Left forelimb (tissue), 1 donor: ENCODE measurements around the gene CPEB4.

ENCODE experiments used
- DNase-seq: peaks from one replicate; pipeline ENCODE4 v3.0.0-alpha.2; 2018; ENCODE audit warnings: low spot score

Gene CPEB4

DNA sequence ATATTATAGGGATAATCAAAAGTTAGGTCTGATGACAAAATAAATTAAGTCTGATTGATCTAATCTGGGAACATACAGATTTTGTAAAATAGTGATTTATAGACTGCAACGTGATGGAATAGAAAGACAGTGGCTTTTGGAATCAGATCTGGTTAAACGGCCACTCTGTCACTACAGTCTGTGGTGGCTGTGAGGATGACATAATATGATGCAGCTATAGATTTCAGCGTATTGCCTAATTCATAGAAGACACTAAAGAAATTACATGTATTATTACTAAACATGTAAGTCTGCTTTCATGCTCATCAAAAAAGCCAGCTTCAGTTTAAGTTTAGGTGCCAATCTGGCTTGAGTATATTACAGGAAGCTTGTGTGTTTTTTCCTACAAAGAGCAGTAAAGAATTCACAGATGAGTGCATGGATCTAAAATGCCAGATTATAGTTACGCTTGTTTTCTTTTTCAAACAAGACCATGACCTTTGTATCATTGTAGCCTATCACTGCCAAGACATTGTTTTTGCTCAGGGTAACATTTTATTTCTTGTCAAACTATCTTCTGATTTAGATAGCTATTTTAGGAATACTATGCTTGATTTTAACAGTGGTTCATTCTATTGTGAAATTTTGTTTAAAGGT, 25.7 kb downstream of the CPEB4 start:
- DNase-seq: no peak

DNA sequence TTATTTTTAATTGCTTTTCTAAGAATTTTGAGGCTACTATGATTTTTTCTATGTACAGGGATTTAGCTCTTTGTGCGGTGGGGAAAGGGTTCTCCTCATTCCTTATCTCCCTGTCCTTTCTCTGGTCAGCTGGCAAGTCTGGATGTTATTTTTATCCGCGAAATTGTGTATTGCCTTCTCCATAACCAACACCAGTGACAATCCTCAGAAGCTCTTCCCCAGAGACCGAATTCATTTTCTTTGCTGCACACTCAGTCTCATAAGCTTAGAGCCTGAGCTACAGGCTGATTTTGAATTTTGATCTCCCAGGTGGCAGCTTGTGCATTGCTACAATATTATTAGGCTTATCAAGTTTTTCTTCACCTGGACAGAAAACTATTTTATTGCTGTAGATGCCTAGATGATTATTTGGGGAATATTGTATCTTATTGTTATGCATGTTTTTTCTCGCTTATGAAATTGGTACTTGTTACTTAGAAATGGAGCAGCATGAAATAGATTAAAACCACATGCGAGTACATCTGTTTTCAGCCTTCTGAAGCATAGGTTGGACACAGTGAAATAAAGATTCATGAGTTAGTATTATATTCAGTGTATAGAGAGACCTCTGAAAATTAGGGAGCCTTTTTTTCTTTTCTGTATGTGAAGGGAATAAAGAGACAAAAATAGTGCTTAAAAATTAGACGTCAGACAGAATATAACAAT, 27.3 kb downstream of the CPEB4 start:
- no peak for DNase-seq

DNA sequence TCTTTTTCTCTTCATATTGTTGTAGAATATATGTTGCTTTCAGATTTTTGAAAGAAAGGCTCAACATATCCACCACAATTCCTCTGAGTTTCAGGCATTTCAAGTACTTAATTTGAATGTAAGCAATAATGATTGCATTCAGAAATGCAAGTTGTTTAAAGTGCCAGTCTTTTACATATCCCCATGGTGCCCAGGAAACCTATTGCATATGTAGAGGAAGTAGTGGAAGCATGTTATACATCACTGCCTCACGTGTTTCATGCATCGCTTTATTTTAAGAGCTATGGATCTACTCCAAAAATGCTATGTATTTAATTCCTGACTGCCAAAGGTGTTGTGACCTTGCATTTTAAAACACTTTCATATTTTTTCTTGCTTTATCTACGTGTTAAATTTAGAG, 28.1 kb downstream of the CPEB4 start:
- DNase-seq: no peak

DNA sequence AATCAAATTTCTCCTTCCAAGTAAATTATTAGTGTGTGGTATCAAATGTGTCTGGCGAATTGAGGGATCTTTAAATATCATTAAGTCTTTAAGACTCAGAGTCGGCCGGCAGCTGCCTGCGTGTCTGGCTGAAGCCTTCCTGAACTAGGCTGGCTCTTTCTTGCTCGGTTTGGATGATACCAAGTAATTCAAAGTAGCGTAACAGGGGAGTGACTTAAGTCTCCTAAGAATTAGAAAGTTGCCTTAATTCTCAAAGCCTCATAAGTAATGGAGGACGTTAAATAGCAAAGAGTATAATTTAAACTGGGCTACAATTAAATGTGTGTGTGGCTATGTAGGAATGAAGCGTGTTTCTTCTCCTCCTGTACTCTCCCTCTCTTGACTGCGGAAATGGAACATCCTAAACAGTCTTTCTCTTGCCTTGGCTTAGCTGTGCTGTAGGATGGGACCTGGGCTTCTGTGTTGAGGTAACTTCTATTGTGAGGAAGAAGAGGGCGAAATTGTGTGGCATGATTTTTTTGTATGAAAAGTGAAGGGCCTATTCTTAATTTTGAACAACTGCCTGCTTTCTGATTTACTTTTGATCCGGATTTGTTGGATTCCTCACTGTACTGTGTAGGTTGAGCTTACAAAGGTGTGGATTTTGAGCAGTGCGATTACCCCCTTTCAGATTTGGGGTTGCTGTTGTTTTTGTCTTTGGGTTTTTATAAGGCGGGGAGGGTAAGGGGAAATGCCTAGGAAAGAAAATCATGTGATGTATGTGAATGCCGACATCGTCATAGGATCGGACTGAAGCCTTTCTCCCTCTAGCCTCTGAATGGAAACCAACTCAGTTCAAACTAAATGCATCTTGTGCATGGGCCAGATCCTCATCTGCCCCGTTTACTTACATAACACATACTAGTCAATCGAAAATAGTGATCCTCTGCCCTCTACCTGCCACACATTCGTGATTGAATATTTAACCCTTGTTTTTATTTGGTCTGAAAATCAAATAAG, 29.9 kb downstream of the CPEB4 start:
- DNase-seq: no peak

DNA sequence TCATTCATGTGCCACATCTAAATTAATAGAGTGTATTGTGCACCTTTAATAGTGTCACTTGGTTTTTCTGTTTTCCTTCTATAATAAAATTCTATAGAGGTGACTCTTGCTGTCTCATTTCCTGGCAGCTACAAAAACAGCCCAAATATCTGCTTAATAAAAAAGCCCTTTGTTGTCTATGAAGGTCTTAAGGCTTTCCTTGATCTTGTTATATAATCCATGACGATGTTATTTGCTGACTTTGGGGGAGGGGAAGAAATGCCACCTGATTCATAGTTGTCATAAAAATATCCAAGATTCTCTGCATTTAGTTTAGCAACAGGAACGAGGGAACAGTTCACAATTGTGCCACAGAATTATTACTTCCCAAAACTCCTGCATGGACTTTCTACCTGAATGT, 31.3 kb downstream of the CPEB4 start:
- no peak for DNase-seq

DNA sequence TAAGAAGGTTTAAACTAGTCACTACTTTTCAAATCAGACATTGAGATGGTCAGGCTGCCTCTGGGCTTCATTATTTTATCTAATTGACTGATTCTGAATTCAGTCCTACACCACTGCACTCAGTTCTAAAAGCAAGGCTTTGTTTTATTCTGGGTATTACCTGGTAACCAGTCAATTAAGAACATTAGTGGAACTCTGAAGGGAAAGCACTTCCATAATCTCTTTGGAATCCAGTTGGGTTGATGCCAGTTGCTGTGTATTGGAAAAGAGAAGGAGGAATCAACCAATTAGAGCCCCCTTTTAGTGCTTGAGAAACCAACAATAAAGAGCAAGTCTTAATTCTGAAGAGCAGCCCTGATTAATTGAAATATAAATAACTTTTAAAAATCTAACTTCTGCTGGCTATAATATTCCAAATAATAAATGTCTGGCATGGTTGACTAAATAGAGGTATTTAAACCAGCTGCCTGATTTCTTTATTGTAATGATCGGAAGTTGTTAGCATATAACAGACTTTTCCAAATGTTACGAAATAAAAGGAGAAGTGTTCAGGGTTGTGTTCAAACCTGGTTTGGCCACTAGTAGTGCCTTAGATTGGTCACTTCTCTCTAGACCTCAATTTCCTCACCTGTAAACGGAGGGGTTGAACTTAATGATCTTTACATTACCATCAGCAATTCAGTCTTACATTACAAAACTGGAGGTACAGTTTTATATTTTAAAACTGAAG, 32.0 kb downstream of the CPEB4 start:
- DNase-seq: no peak

DNA sequence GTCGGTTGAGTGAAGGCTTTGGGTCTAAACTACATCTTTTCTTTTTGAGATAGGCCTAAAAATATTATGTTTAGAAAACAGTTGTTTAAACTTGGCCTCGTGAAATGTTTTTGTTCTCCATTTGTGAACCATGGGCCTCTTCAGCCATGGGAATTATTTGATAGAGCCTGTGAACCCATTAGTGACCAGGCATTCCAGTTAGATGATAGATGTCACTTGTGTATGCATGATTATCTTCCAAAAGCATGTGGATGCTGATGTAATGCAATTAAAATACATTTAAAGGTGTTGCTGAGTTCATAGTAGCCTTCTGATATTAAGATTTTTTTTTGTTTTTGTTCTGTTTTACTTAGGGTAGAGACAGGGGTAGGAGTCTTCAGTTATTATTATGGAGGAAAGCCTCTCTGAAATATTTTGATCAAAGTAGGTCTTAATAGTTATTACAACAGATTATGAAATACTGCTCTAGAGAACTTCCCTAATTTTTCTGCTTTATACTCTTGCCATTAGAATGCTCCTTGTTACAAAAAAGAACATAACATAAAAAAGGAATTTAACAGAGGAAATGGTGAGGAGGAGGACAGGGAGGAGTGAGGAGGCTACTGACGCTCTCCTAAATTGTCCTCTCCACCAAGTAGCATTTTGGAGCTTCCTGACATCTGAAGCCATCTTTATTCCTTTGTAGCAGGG, 32.9 kb downstream of the CPEB4 start:
- no peak for DNase-seq

DNA sequence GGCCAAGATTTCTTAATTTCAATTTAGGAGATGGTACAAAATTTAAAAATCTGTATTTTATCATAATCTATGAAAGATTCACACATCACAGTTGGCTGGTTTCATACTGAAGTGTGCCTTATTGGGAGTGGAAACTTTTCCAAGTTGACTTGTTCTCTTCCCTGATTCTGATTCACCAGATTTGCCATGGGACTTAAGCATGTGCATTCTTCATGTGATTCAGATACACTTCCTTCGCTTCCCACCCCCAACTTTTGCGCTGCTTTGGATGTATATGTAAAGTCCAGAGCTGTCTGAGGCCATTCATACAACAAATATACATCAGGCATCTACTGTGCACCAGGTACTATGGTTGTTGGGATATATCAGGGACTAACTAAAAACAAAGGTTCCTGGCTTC, 34.4 kb downstream of the CPEB4 start:
- no peak for DNase-seq

DNA sequence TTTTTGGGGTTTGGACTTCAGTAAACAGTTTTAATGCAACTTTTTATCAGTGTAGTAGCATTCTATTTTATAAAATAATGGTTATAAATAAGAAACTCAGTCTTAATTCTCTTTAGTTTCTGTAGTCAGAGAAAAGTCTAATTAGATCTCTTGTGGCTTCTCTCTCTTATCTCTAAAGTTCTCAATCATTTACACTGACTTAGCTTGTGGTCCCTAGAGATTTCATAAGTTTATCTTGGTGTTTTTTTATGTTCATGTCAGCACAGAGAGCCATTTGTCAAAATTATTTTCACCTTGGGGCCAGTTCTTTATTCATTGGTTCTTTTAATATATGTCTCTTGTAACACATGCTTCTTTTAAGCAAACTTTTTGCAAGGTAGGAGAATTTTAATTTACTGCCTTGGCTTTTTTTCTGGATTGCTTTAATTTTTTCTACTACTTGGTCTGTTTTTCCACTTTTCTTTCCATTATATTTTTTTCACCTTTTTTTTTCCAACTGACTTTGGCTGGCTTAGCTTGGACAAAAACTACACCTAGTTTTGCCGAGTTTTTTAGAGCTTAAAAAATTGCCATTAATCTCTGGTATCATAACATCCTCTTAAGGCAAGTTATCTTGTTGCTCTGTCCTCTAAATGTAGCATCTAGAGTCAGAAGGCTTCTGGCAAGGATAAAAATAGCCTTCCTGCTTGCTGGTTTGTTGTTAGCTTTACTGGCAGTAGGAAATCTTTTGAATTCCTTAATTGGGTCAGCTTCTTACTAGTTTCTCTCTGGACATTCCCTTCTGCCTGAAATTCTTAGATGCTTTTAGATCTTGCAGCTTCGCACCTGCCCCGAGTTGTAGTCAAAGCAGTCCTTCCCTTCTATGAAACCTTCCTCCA, 35.3 kb downstream of the CPEB4 start:
- no peak for DNase-seq

DNA sequence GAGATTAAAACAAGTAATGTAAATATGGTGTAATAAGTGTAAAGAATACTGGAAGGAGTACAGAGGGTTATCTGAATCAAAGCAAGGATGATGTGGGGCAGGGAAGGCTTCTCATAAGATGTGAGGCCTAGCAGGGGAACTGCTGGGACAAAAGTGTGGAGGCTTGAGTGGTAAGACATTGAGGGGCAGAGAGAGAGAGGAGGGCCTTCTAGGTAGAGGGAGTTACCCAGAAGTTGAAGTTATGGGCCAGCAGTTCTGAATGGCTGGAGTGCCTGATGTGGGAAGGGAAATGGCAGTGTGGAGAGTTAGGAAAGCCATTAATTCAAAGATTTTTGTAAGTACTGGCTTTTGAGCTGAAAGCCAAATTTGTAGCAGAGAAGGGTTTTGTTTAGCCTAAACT, 36.8 kb downstream of the CPEB4 start:
- DNase-seq: no peak

DNA sequence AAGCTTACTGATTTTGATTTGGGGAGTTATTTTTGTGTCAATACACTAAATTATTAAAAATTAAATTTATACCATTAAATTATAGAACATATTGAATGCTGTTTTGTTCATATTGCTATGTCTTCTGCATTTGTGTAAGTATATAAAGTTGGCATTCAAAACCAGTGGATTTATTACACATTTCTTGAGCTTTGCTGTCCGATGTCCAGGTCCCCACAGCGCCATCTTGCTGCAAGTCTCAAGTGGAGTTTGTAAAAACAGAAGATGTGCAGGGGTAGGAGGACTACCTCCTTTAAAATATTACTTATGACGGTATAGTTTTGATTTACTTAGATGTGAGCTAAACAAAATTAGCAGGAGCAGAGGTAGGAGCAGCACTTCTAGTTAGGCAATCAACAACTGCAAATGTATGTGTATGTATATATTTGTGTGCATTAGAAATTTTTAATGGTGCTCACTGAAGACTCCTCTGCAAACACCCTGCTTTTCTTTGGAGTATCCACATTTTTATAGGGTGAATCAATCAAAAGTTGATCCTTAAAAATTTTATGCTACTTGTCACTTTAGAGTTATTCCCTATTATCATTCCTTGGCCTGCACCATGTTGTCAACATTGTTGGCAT, 37.4 kb downstream of the CPEB4 start:
- DNase-seq: no peak

DNA sequence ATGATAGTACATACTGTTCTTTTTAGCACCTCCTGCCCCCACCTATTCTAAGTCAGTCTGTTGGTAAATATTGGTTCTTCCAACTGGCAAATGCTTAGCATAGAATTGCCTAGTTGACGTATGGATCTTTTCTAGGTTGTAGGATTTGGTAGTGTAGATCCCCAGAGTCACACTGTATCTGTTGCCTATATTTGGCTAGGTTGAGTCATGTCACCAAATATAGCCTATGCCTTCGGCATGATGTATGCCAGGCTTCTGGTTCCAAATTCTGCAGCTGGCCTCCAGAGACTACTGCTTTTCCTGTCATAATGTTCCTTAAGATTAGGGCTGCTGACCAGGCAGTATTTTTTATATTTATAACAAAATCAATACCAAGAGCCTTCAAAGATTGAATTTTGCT, 38.2 kb downstream of the CPEB4 start:
- no peak for DNase-seq

DNA sequence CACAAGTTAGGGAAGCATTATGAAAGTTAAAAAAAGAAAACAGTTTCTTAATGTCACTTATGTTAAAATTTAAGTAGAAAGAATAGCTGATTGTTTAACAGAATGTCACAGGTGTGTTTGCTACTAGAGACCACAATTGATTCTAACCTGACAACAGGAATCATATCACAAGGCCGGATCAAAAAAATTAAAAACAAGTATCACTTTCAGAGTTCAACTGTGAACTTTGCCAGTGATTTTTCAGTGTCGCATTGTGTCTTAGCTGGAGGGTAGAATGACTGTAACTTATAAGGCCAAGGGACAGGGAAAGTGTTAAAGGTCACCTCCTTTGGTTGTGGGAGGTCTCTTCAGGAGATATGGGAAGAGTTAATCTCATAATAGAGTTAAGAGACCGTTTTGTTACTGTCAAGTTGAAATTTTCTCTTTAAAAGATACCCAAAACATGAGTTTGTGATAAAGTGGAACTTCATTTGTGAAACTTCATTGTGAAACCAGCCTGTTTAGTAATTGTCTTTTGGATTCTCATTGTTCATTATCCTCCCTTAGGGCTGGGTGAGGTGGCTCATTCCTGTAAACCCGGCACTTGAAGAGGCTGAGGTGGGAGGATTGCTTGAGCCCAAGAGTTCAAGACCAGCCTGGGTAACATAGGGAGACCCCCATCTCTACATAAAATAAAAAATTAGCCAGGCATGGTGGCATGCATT, 40.9 kb downstream of the CPEB4 start:
- DNase-seq: no peak

DNA sequence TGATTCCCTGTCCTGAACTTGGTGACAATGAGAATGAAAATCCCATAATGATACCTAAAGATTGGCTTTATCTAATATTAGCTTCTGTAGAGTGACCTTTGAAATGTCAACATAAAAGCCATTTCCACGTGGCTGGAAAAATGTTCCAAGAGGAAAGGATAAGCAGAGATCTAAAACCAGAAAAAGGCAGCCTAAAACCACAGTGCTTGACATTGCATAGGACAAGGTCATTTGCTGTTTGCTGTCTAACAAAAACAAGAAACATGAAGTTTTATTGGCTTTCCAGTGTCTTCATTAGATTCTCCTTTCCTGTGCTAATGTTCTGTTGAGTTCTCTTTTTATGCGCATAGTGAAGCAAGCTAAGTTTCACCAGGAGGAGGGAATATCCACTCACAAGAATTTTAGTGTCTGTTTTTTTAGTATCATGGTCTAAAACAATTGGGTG, 44.6 kb downstream of the CPEB4 start:
- DNase-seq: no peak

DNA sequence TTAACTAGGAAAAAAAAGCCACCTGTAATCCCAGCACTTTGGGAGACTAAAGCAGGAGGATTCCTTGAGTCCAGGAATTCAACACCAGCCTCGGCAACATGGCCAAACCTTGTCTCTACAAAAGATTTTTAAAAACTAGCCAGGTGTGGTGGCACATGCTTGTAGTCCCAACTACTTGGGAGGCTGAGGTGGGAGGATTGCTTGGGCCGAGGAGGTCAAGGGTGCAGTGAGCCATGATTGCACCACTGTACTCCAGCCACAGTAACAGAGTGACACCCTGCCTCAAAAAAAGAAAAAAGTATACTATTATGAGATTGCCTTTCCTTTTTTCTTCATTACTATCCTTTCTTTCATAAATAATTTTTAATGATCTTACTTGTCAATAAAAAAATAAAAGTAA, 45.8 kb downstream of the CPEB4 start:
- no peak for DNase-seq

DNA sequence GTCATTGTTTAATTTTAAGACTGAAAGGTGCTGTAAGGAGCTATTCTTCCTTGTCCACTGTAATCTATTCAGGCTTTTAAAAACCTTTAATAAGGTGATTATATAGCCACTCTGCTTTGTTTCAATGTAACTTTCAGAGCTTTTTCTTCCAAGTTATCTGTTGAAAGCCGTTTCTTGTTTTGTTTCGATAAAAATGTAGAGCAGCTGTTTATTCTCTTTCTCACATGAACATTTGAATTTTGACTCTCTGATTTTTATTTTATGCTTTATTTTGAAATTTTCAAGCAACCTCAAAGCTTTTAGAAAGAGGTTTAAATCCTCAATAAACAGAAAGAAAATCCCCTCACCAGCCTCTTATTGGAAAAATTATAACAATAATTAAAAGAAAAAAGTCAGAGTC, 47.2 kb downstream of the CPEB4 start:
- DNase-seq: no peak

DNA sequence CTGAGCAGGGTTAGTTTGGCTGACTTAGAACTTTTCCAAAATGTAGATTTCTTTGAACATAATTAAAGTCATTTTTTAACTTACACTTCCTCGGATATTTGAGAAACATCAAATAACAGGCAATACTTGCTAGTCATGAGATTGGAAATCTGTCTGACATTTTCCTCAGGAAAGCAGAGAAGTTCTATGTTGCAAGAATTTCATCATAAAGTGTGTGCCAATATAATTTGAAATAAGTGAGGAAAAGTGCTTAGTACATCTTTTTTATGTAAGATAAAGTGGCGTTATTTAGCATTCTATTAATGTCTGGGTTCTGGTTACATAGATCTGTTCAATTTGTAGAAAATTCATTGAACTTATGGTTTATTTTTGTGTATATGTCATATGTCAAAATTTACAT, 52.1 kb downstream of the CPEB4 start:
- no peak for DNase-seq

DNA sequence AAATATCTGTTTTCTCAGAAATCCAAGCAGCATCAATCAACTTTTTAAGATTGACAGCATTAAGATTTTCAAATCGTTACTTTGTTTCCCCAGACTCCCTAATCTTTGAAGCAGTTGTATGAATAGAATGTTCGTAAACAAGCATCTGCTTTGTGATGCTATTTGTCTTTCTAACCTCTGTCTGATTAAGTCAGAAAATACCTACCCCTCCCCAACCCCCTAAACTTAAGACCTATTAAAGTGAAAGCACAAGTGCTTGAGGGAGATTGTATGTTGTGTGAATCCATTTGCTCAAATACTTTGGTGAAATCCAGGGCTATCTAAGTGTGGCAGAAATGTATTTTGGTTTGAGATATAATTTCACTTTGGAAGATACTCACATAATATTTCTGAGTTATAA, 53.0 kb downstream of the CPEB4 start:
- no peak for DNase-seq

DNA sequence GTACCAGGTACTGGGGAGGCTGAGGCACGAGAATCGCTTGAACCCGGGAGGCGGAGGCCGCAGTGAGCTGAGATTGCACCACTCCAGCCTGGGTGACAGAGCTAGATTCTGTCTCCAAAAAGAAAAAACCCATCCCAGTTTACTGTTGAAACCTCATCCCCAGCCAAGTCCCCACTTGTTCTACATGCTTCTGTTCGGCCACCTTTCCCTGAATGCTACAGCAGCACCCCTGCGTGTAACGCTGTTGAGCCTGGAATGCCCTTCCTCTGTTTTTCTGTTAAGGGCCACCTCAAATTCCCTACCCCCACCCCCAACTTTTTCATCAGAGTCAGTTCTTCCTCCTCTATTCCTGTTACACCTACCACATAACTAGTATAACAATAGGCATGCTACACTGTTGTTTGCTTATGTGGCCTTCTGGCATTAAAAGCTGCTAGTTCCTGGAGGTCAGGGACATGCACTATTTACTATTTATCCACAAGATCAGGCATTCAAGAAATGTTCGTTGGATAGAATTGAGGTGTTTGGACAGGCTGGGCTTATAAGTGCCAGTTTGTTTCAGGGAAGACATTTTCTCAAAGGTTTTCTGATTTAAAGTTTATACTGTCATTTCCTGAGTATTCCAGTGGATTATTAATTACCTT, 53.7 kb downstream of the CPEB4 start:
- no peak for DNase-seq
